NCI-H1694 (cell line): ENCODE results near the gene RAB8B.

Experiments used
- DNase-seq: peaks from one replicate; lab custom pipeline; 2025; lab: John Stamatoyannopoulos, UW

Gene RAB8B

DNA sequence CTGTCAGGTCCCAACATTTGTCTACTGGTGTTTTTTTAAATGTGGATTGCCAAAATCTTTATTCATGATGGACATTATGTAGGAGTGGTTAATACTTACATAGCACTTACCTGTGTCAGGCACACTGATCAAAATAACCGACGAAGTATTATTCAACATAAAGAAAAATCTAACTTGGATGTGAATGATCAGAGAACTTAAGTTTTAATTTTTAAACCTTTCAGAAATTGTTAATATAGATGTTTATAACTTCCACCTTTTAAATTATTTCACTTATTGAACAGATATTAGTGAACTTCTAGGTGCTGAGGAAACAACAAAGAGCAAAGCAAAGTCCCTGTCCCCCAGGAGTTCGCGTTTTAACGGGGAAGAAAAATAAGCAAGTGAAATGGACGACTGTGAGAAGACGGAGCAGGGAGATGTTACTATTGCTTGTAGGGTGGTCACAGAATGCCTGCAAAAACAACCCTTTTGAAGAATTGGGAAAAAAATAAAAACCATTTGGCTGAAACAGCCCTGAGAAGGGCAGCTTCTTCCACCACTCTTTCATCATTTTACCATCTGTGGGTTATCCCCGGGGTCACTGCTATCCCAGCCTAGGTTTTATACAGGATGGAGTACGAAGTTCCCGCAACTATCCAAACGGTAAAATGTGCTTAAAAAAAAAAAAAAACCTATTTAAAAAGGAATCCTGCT, 87.1 kb downstream of the RAB8B start:
- no peak for DNase-seq

DNA sequence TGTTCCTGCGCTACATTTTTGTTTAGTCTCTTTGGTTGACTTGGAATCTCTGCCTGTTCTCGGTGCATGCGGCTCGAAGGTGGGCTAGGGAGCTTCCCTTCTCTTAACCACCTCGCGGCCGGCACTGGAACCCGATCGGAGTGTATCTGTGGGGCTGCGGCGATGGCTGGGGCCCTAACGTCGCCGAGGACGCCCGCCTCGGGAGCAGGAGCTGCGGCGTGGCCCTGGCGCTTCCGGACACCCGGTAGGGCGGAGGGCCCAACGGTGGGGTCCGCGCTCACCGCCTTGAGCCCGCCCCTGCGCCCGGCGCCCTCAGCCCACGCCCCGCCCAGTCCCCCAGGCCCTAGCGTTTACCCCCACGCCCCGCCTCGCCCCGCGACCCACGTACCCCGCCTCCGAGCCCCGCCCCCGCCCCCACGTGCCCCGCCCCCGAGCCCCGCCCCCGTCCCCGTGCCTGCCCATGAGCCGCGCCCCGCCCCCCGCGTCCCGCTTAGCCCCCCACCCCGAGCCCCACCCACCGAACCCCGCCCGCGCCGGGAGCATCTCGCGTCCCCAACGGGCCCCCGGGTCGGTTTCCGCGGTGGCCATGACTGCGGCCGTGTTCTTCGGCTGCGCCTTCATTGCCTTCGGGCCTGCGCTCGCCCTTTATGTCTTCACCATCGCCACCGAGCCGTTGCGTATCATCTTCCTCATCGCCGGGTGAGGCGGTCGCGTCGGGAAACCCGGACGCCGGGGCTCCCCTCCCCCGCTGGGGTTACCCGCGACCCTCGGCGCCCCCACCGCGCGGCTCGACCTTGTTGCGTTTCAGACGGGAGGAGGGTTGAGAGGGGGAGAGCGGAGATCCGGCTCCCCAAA, 87.9 kb downstream of the RAB8B start, which contains the start of gene APH1B:
Gene APH1B, plus strand, starts transcription at position 568 of the 855 bp plus-strand sequence. Its CDS starts 19 bp downstream, at position 587.
- peak; percentile 35 for DNase-seq

DNA sequence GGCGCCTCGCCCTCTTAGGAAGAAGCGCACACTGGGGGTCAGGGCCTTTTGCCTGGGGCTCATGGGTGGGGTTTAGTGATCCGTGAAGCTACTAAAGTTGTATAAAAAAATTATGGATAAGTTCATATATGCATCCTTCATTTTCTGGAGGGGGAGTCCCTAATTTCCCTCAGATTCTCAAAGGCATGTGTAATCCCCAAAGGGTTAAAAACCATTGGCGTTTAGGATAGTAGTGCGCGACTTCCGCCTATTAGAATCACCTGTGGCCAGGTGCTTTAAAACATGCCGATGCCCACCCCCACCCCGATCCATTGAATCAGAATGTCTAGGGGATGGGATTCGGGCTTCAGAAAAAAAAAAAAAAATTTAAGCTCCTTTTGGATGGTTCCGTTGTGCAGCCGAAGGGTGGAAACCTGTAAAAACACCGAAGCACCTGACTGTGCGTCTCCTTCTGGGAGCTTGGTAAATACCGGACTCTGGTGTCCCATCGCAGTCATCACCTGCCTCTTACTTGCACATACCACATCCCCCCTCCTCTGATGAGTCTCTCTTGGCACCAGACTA, 88.6 kb downstream of the RAB8B start:
- DNase-seq, result no peak

DNA sequence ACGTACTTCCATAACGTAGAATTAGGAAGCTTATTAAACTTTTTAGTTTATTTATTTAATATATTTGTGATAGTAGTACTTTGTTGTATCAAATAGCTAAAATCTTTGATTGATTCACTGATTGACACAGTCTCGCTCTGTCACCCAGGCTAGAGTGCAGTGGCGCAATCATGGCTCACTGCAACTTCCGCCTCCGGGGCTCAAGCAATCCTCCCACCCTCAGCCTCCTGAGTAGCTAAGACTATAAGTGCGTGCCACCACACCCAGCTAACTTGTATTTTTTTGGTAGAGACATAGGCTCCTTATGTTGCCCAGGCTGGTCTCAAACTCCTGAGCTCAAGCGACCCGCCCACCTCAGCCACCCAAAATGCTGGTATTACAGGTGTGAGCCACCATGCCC, 93.7 kb downstream of the RAB8B start:
- DNase-seq, result no peak

- no peak for DNase-seq
Observed at GRCh38 chr15:63284335-63284734, 94.9 kb downstream of the RAB8B start.

DNA sequence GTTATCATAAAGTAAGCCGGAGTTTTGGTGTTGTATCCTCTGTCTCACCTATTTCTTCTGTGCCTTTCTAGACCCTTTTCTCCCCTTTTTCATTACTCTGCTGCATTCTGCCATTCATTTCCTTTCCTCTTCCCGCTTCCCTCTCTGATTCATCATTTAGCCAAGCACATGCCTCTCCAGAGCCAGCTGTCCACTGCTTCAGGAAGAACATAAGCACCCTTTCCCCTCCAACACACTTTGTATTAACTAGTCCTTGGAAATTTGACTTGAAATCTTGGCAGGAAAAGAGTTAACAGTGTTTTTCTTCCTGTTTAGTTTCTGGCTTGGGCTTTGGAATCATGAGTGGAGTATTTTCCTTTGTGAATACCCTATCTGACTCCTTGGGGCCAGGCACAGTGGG, 97.7 kb downstream of the RAB8B start:
- no peak for DNase-seq

DNA sequence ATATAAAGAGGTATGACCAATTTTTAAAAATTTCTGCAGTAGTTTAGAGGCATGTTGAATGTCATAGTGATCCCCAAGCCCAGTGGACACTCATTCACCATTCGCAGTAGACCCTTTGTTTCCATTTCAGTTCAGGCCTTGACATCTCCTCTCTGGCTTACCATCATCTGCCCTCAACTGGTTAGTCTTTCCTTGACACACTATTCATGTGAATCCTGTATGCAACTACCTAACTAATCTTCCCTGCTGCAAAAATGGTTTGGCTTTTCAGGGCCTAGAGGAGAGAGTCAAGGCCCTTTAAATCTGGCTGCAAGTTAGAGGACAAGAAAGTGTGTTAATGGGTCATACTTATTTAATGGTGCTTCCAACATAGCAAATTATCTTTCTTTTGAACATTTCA, 98.9 kb downstream of the RAB8B start:
- DNase-seq, result no peak

DNA sequence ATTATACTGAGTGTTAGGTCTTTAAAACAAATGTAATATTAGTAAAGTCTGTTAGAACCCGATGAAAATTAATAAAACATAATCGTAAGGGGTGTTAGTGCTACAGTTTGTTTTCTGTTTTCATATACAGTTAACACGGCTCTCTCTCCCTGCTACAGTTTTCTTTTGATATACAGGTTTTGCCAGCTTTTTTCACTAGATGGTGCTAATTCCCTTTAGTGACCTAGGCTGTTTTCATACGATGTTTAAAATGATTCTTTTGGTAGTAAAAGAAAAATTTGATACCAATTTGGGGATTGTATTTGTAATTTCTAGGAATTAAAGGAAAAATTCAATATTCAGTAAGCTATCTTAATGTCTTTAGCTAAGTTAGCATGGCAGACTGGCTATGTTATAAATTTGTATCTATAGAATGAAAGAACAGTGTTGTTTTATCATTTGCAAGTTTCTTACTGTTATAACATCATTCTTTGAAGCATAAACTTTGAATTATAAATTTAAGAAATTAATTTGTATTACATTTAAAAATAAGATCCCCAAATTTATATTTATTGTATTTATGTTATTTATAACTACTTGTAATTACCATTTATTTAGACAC, 99.5 kb downstream of the RAB8B start:
- DNase-seq, result peak; percentile 48

GRCh38 chr15:63291507-63291906, 102.1 kb downstream of the RAB8B start:
- no peak for DNase-seq

GRCh38 chr15:63292241-63292640, 102.8 kb downstream of the RAB8B start:
- no peak for DNase-seq

- DNase-seq, result no peak
Observed at GRCh38 chr15:63292771-63293170, 103.4 kb downstream of the RAB8B start.

DNA sequence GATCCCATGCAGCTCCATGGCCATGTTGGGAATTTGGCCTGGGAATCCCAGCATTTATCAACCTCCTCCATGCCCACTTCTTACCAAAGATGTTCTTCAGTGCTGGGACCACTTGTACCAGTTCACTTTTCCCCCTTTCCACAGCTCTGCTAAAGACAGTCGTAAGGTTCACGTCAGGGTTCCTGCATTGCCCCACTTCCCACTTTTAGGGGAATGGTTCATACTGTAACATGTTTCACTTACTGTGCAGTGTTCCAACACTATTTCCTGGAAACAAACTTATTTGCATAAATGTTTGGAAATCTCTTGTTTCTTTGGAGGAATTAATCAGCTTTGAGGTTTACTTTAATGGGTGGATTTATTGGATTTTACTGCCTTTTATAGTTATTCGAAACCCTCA, 105.0 kb downstream of the RAB8B start:
- no peak for DNase-seq

DNA sequence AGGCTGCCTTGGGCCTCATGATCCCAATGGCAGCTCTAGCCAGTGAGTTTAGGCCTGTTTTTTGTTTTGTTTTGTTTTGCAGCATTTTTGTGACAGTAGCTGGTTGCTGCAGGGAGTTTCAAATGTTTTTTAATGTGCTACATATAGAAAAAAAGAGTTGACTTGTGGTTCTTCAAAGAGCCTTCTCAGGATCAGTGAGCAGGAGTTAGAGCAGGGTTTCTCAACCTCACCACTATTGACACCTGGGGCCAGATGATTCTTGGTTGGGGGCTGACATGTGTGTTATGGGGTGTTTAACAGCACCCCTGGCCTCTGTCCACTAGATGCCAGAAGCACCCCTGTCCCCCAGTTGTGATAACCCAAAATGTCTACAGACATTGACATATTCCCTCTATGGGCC, 105.9 kb downstream of the RAB8B start:
- DNase-seq, result no peak

- no peak for DNase-seq
Observed at GRCh38 chr15:63296195-63296594, 106.8 kb downstream of the RAB8B start.

DNA sequence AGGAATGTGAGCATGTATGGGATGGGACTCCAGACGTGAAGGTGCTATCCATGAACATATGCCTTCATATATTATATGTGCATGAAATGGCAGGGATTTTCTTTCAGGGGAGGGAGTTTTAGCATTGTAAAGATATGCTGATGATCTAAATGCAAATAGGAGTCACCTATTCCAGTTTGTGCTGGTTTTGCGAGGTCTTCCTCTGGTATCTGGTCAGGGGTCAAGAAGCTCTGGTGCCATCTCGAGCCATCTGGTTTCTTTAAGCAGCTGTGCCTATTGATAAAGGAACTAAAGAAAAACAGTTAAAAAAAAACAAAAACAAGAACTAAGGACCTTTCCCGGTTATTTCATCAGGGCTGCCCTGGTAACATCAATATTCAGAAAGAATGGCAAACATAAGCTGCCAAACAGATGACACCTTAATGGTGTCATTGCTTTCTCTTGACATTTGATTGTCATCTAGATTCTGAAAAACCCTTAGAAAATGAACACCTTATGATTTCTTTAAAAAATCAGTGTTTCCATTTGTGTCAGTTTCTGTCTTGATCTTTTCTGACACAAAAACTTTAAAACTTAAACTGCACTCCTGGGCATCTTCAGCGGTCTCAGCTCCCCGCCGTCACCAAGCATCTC, 110.7 kb downstream of the RAB8B start:
- no peak for DNase-seq

DNA sequence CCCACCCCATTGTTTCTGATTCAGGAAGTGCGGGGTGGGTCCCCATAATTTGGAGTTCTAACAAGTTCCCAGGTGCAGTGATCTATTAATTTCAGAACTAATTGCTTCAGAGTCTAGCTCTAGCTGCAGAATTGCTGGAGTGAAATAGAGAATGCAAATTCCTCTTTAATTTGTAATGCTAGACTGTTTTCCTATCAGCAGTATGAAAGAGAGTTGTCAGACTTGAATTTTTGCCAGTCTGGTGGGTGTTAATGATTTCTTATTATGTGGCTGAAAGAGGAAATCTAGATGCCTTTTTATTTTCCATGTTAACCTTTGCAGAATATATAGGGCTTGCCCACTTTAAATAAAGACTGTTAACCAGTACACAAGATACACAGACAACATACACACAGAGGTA, 111.7 kb downstream of the RAB8B start:
- DNase-seq, result no peak

- no peak for DNase-seq
Observed at GRCh38 chr15:63305260-63305659, 115.9 kb downstream of the RAB8B start.

DNA sequence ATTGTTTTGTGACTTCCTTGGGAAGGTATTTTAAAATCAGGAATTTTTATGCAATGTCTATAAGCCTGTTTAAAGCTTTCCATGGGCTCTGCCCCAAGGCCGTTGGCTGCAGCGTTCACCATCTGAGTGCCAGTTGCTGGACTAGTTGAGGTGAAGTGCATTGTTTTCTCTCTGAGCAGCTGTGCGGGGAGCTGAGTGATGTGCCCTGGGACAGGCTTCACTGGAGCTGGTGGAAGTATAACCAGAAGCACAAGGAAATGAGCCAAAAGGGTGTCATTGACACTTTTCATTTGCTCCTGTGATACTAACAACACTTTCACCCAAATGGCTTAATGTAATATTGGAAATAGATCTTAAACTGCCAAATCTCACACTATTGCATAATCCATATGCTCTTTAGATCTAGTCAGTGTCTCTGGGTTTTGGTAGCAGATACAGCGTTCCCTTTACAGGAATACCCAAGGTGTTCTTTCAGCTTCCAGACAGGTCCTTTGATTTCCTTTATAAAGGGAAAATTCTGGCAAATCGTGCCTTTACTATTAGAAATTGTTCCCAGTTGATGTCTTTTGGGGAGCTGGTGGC, 117.2 kb downstream of the RAB8B start:
- DNase-seq, result peak; percentile 4

DNA sequence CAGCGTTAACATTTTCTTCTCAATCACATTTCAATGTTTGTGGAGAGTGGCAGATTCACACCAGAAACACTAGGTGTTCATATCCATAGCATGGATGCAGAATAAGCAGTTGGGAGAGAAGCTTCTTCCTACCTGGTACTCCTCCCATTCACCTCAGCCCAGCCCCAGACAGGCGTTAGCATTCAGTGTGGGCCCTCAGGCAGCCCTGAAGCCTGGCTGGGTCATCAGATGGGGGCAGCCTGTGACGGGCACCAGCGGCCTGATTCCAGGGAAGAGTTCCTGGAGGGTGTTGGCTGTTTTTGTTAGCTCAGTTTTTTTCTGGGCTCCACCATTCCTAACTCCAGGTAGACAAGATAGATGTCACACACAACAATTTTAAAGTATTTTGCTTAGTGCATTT, 119.1 kb downstream of the RAB8B start:
- DNase-seq, result no peak

DNA sequence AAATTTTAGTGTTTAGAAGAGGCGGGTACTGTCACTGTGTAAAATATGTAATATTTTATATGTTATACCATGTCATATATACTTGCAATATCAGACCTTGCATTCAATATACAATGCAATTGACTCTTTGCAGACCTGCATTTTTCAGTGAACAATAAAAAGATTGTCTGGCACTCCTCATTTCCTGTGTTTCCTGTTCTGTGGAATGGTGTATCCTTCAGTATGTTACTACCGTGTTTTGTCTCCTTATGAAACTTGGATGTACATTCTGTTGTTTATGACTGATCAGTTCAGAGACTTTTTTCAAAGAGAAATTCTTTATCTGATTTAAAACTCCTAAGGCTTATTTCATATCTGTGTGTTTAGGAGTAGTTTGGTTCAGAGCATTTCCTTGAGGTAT, 119.5 kb downstream of the RAB8B start:
- no peak for DNase-seq

GRCh38 chr15:63310646-63311045, 121.2 kb downstream of the RAB8B start:
- no peak for DNase-seq

DNA sequence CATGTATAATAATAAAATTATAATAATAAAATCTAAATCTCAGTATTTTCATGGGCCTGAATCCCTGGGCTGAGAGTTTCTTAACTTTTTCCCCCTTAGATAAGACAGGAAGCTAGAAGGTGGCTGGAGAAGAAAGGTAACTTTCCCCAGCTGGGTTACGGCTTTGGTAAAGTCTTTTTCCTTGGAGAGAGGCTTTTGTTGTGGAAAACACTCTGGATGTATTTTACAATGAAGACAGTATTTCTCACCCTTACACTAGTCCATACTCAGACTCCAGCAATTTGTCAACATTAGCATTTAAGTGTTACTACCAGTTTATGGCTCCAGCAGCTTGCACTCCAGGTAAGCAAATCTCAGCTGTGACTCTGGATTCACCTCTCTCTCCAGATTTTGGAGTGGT, 122.9 kb downstream of the RAB8B start:
- no peak for DNase-seq
